BJ (cell line): ENCODE measurements around the gene DRD4. TPM values are rescaled to one million over a fixed set of nuclear protein-coding genes. Genes with fewer than 3 reads are reported as not detected.

Experiments used
- CTCF ChIA-PET: fragments of 350-600 bp; formaldehyde crosslinking; extraction: SDS; loops from one replicate; lab custom pipeline; 2021; ENCODE audit warnings: antibody characterized with exemption, inconsistent platforms; lab: Yijun Ruan, JAX
- POLR2A ChIA-PET: fragments of 300-600 bp; sonication (Branson Sonifier 250); formaldehyde crosslinking; extraction: SDS; loops from one replicate; lab custom pipeline; 2021; ENCODE audit warnings: antibody characterized with exemption; lab: Charles Lee
- DNase-seq: peaks from one replicate; pipeline ENCODE4 v3.0.0-alpha.2; 2011; ENCODE audit warnings: low read depth
- H3K27me3 ChIP-seq: 2 replicates; pipeline ENCODE4 v1.6.0; 2011; ENCODE audit warnings: low read length; ENCODE audit not compliant: control insufficient read depth, insufficient read depth
- H3K36me3 ChIP-seq: 2 replicates; pipeline ENCODE4 v1.5.1; 2011; ENCODE audit warnings: low read length; ENCODE audit not compliant: control insufficient read depth, insufficient read depth
- H3K4me3 ChIP-seq: 2 replicates; pipeline ENCODE4 v1.5.1; 2011; ENCODE audit warnings: low read depth, mild to moderate bottlenecking, control low read depth, low read length
- polyA plus RNA-seq: library from polyadenylated mRNA; depleted of rRNA; stranded (reverse); fragments of >200 nt; gene quantifications from 2 replicates; pipeline ENCODE4 v1.2.3, GENCODE V29; 2011
- TF ChIP-seq, protein P1 (sequence below): IDR thresholded peaks from 2 replicates; pipeline ENCODE4 v1.5.1; 2011; ENCODE audit warnings: low read depth, mild to moderate bottlenecking, control low read depth, inconsistent platforms, low read length, moderate library complexity; ENCODE audit not compliant: insufficient read depth

The DRD4 gene
- polyA plus RNA-seq, 1 experiment, result not detected

DNA sequence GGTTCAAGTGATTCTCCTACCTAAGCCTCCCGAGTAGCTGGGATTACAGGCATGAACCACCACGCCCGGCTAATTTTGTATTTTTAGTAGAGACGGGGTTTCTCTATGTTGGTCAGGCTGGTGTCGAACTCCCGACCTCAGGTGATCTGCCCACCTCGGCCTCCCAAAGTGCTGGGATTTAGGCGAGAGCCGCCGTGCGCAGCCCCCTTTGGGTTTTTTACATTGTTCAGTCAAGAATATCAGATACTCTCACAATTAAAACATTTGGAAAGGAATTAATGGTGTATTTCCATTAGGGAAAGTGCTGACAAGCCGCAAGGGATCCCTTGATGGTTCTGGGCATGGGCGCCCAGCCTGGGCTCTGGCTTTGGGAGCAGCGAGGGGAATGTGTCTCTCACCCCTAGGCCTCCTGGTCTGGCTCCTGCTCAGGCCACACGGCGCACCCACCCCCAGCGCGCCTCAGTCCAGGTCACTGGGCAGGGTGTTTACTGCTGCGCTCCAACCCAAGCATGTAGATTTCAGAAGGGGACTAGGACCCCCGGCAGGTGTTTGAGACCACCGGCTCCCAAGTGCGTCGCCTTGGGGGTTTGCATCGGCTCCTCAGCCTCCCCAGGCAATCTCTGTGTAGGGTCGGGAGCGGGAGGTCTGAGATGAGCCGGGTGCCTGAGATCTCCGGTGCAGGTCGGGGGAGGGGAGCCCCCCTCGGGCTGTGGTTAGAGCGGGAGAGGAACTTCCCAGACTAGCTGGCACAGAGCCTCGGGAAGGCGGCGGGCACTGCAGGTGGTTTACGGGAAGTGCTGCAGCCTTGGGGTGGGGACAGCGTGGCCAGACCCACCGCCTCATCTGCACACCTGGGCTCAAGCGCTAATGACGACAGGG is 20.5 kb upstream of the DRD4 start:
- POLR2A ChIA-PET, result no interaction called here
- DNase-seq, result no peak

DNA sequence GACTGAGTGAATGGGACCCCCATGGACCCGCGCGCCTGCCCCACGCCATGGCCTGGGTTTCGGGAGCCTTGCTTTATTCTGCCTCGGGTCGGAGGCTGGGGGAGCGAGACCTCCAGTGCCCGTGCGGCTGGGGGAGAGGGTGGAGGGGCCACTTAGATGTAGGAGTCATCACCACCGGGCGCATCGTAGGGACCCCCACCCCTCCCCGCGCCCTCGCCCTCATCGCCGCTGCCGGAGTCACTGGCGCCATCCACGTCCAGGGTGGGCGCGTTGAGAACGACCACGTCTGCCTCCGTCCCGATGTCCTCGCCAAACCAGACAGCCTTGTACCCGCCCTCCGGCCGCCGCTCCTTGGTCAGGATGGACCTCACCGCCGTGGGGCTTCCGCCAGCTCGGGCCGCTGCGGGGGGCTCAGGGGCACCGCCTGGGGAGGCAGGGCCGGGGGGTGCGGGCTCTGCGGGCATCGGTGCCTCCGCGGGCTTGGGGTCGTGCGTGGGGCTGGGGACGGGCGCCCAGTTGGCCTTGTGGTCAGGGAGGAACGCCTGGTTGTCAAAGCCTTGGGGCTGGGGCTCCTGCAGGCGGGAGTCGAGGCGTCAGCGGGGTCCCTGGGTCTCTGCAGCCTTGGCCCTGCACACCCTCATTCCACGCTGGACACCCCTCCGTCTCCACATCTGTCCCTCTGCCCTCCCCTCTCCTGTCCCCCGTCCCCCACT is 19.7 kb upstream of the DRD4 start:
- CTCF ChIA-PET, result no interaction called here
- Histone ChIP-seq H3K27me3 (no peaks in the 10 kb centered on the region), H3K4me3 (no peak overlapping the region), H3K36me3 (peaks cover 20% of the 10 kb centered on the region)
- DNase-seq, result no peak
- TF ChIP-seq, protein P1, sequence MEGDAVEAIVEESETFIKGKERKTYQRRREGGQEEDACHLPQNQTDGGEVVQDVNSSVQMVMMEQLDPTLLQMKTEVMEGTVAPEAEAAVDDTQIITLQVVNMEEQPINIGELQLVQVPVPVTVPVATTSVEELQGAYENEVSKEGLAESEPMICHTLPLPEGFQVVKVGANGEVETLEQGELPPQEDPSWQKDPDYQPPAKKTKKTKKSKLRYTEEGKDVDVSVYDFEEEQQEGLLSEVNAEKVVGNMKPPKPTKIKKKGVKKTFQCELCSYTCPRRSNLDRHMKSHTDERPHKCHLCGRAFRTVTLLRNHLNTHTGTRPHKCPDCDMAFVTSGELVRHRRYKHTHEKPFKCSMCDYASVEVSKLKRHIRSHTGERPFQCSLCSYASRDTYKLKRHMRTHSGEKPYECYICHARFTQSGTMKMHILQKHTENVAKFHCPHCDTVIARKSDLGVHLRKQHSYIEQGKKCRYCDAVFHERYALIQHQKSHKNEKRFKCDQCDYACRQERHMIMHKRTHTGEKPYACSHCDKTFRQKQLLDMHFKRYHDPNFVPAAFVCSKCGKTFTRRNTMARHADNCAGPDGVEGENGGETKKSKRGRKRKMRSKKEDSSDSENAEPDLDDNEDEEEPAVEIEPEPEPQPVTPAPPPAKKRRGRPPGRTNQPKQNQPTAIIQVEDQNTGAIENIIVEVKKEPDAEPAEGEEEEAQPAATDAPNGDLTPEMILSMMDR, result no peak
- POLR2A ChIA-PET, result interaction anchor here (0.6 kb wide), 1 partner anchor 89 kb away, joined by 10 read pairs; no protein-coding TSS in a partner anchor

More for the DNA sequence above, 20.5 kb upstream of the DRD4 start:
- H3K4me3 ChIP-seq, result no peak overlapping the region; the same call in 1 of the 2 replicates
- TF ChIP-seq, protein P1, result no peak
- H3K36me3 ChIP-seq, result peaks cover 22% of the 10 kb centered on the region
- no peaks in the 10 kb centered on the region for H3K27me3 ChIP-seq
- CTCF ChIA-PET, result no interaction called here

DNA sequence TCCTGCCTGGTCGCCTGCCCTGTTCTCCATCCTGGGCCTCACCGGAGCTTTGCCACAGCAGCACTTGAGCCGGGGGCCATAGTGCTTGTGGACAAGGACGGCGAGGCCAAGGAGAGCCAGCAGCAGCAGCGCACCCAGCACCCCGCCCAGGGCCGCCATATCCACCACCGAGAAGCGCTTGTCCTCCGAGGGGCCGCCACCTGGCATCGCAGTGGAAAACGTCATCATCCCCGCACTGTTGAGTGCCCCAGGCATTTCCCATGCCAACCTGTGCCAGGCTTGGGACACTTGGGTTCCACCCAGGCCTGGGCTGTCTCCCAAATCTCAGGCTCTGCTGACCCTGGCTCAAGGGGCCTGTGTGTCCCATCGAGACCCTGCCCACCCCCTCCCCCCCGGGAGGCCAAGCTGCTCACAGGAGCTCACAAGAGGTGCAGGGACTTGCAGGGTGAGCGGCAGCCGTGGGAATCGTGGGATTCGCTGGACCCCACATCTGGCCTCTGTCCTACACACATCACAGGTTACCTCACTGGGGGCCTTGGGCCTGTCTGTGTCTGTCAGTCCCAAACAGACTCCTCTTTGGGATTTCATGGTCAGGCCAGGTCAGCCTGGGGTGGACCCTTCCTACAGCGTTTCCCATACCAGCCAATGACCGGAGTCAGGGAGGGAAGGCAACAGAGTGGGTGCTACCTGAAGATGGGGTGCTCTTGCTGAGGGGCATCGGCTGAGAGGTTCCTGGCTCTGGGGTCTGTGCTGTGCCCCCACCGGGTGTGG is 19.0 kb upstream of the DRD4 start:
- TF ChIP-seq, protein P1, result no peak
- DNase-seq, result no peak
- ChIA-PET CTCF (no interaction called here), POLR2A (interaction anchor here (0.6 kb wide), 1 partner anchor 89 kb away, joined by 10 read pairs; no protein-coding TSS in a partner anchor)
- Histone ChIP-seq H3K36me3 (peaks cover 12% of the 10 kb centered on the region), H3K4me3 (no peak overlapping the region), H3K27me3 (no peaks in the 10 kb centered on the region)

DNA sequence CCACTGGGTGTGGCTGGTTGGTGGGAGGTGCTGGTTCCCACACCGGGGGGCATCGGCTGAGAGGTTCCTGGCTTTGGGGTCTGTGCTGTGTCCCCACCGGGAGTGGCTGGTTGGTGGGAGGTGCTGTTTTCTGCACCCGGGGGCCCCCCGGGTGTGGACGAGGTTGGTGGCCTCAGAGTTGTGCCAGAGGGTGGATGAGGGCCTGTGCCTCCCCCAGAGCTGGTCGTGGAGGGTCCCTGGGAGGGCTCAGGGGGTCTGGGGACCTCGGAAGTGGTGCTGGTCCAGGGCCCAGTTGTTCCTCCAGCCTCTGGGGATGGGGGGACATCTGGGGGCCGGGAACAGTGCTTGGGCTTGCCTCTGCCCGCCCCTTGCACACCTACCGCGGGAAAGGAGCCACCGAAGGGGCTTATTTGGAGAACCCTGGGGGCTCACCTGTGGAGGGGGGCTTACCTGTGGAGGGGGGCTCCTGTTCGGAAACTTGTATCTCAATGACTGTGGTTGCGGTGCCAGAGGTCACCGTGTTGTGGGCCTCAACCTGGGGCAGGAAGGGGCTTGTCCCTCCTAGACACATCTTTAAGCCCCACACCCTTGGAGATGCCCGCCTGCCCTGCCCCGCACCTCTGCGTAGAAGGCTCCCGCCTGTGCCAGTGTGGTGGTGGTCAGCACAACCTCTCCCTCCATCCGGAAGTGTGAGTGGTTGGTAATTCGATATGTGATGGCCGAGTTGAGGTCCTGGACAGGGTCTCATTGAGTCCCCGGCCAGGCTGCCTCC is 18.0 kb upstream of the DRD4 start:
- ChIA-PET CTCF (no interaction called here), POLR2A (no interaction called here)
- TF ChIP-seq, protein P1, result no peak
- H3K36me3 ChIP-seq, result peaks cover 7% of the 10 kb centered on the region
- no peak for DNase-seq
- H3K4me3 ChIP-seq, result no peak overlapping the region
- H3K27me3 ChIP-seq, result no peaks in the 10 kb centered on the region
